Neural cell (in vitro differentiated cells): Measurements from ENCODE around the gene GNG7.

Source experiments
- CTCF ChIP-seq: fragments of 450-650 bp; IDR thresholded peaks from 2 replicates; pipeline ENCODE4 v1.5.1; 2014; ENCODE audit warnings: antibody characterized with exemption, mild to moderate bottlenecking, moderate library complexity; ENCODE audit not compliant: poor library complexity, severe bottlenecking
- EP300 ChIP-seq: fragments of 450-650 bp; conservative IDR thresholded peaks from 2 replicates; pipeline ENCODE4 v1.6.1; 2014; ENCODE audit warnings: antibody characterized with exemption, mild to moderate bottlenecking, moderate library complexity; ENCODE audit not compliant: poor library complexity, severe bottlenecking
- EZH2 ChIP-seq: fragments of 200-600, 300-800 bp; shearing (Covaris generic), sonication (generic); IDR thresholded peaks from 2 replicates; pipeline ENCODE4 v1.6.1; 2014; ENCODE audit warnings: antibody characterized with exemption, low read length, borderline replicate concordance, mild to moderate bottlenecking; ENCODE audit not compliant: insufficient read depth, poor library complexity, severe bottlenecking
- MXI1 ChIP-seq: fragments of 450-650 bp; conservative IDR thresholded peaks from 2 replicates; pipeline ENCODE4 v1.6.1; 2014; ENCODE audit warnings: antibody characterized with exemption, mild to moderate bottlenecking; ENCODE audit not compliant: poor library complexity, severe bottlenecking
- POLR2AphosphoS5 ChIP-seq: IDR thresholded peaks from 2 replicates; pipeline ENCODE4 v1.6.1; 2012
- RAD21 ChIP-seq: fragments of 450-650 bp; conservative IDR thresholded peaks from 2 replicates; pipeline ENCODE4 v1.6.1; 2014; ENCODE audit warnings: antibody characterized with exemption, mild to moderate bottlenecking, moderate library complexity
- SMC3 ChIP-seq: fragments of 450-650 bp; conservative IDR thresholded peaks from 2 replicates; pipeline ENCODE4 v1.6.1; 2014; ENCODE audit warnings: antibody characterized with exemption, mild to moderate bottlenecking, moderate library complexity; ENCODE audit not compliant: poor library complexity
- TAF1 ChIP-seq: IDR thresholded peaks from 2 replicates; pipeline ENCODE4 v1.6.1; 2012; ENCODE audit warnings: low read depth

- TF ChIP-seq CTCF (no peak), RAD21 (no peak), EP300 (no peak), POLR2AphosphoS5 (no peak), EZH2 (no peak), TAF1 (no peak), MXI1 (no peak), SMC3 (no peak)
These were observed 21.7 kb downstream of the GNG7 start for GRCh38 chr19:2680808-2681207.
